Activated CD8-positive, alpha-beta memory T cell treated with anti-CD3 and anti-CD28 coated beads, Interleukin-2, amount 50 U/mL, for 1 hour (primary cell): ENCODE data around the gene CPM.
"Not testable (repeated sequence)": the region's sequence is repeated elsewhere in the genome, so short reads cannot be mapped to it uniquely, and the experiment has no call there.

ENCODE experiments used
- DNase-seq: peaks from one replicate; pipeline ENCODE4 v3.0.0-alpha.2; 2020; ENCODE audit errors: extremely low read depth

CPM gene

GRCh38 chr12:68853396-68854077, 79.4 kb downstream of the CPM start:
- DNase-seq, result no peak

GRCh38 chr12:68851592-68852306, 81.2 kb downstream of the CPM start:
- DNase-seq, result no peak

GRCh38 chr12:68850390-68850789, 82.6 kb downstream of the CPM start:
- DNase-seq, result no peak

- DNase-seq, result no peak
Measured at GRCh38 chr12:68846811-68847210, 86.2 kb downstream of the CPM start.

- DNase-seq, result no peak
Measured at GRCh38 chr12:68844788-68845695, 87.9 kb downstream of the CPM start.

GRCh38 chr12:68844318-68844745, 88.6 kb downstream of the CPM start:
- no peak for DNase-seq

- no peak for DNase-seq
Measured at GRCh38 chr12:68842784-68843567, 90.0 kb downstream of the CPM start.

GRCh38 chr12:68842123-68842522, 90.8 kb downstream of the CPM start:
- no peak for DNase-seq

- DNase-seq, result no peak
Measured at GRCh38 chr12:68841717-68842116, 91.3 kb downstream of the CPM start.

GRCh38 chr12:68841175-68841574, 91.8 kb downstream of the CPM start:
- not testable (repeated sequence) for DNase-seq

- DNase-seq, result no peak
Measured at GRCh38 chr12:68839183-68840147, 93.5 kb downstream of the CPM start.

GRCh38 chr12:68838046-68838886, 94.7 kb downstream of the CPM start:
- no peak for DNase-seq

GRCh38 chr12:68837215-68837614, 95.8 kb downstream of the CPM start:
- DNase-seq, result no peak

- no peak for DNase-seq
Measured at GRCh38 chr12:68835333-68835908, 97.5 kb downstream of the CPM start.

- no peak for DNase-seq
Measured at GRCh38 chr12:68833508-68833907, 99.5 kb downstream of the CPM start.

GRCh38 chr12:68832504-68832867, 100.5 kb downstream of the CPM start:
- DNase-seq, result no peak

GRCh38 chr12:68831751-68832503, 101.0 kb downstream of the CPM start:
- no peak for DNase-seq

- no peak for DNase-seq
Measured at GRCh38 chr12:68831272-68831671, 101.7 kb downstream of the CPM start.
